A673 (cell line): ENCODE results near the gene PSMG4. TPM values are rescaled to one million over a fixed set of nuclear protein-coding genes. Genes with fewer than 3 reads are reported as not detected.

Source experiments
- BruUV-seq: library from RNA; stranded (reverse); fragments of 400-500 nt; replicated peaks from 2 replicates; lab custom pipeline; 2021; lab: Mats Ljungman, UMichigan
- CTCF ChIA-PET: fragments of 300-600 bp; sonication (Branson Sonifier 250); formaldehyde crosslinking; loops from one replicate; lab custom pipeline; 2022; ENCODE audit warnings: antibody characterized with exemption; lab: Charles Lee
- POLR2A ChIA-PET: fragments of 300-600 bp; sonication (Branson Sonifier 250); formaldehyde crosslinking; loops from one replicate; lab custom pipeline; 2022; ENCODE audit warnings: antibody characterized with exemption; ENCODE audit not compliant: low non-redundant PET; lab: Charles Lee
- DNase-seq: peaks from one replicate; pipeline ENCODE4 v3.0.0-alpha.2; 2015; ENCODE audit warnings: low spot score
- H3K27ac ChIP-seq: fragments of 200-600 bp; sonication (generic); 2 replicates; pipeline ENCODE4 v1.5.1; 2016; ENCODE audit warnings: mixed run types, low read depth, mild to moderate bottlenecking, mixed read lengths, antibody characterized with exemption, low read length; ENCODE audit not compliant: poor library complexity, severe bottlenecking
- H3K27me3 ChIP-seq: fragments of 200-600 bp; sonication (generic); replicated peaks from 2 replicates; pipeline ENCODE4 v1.6.1; 2017; ENCODE audit warnings: mixed run types, low read depth, mild to moderate bottlenecking, mixed read lengths, antibody characterized with exemption, low read length; ENCODE audit not compliant: insufficient read depth, poor library complexity
- H3K36me3 ChIP-seq: fragments of 200-600 bp; sonication (generic); 2 replicates; pipeline ENCODE4 v1.6.1; 2016; ENCODE audit warnings: mixed run types, mild to moderate bottlenecking, mixed read lengths, antibody characterized with exemption, low read length; ENCODE audit not compliant: insufficient read depth, poor library complexity, severe bottlenecking
- H3K4me1 ChIP-seq: fragments of 200-600 bp; sonication (generic); 2 replicates; pipeline ENCODE4 v1.6.1; 2017; ENCODE audit warnings: mixed run types, mild to moderate bottlenecking, mixed read lengths, antibody characterized with exemption, low read length; ENCODE audit not compliant: insufficient read depth, poor library complexity, severe bottlenecking
- H3K4me3 ChIP-seq: fragments of 200-600 bp; sonication (generic); 2 replicates; pipeline ENCODE4 v1.5.1; 2016; ENCODE audit warnings: low read depth, mixed run types, mild to moderate bottlenecking, mixed read lengths, low read length; ENCODE audit not compliant: poor library complexity, severe bottlenecking
- H3K9me3 ChIP-seq: fragments of 200-600 bp; sonication (generic); 2 replicates; pipeline ENCODE4 v1.6.1; 2016; ENCODE audit warnings: mixed run types, low read depth, mild to moderate bottlenecking, mixed read lengths, antibody characterized with exemption, low read length; ENCODE audit not compliant: poor library complexity, severe bottlenecking
- CTCF ChIP-seq: fragments of 300-800, 200-600 bp; sonication (generic); conservative IDR thresholded peaks from 2 replicates; pipeline ENCODE4 v1.5.1; 2017; ENCODE audit warnings: low read depth, mild to moderate bottlenecking, antibody characterized with exemption, low read length, moderate library complexity, mixed read lengths
- EZH2 ChIP-seq: fragments of 200-600 bp; sonication (generic); IDR thresholded peaks from 2 replicates; pipeline ENCODE4 v1.6.1; 2017; ENCODE audit warnings: borderline replicate concordance, low read depth, mild to moderate bottlenecking, mixed read lengths, antibody characterized with exemption, low read length; ENCODE audit not compliant: poor library complexity, severe bottlenecking
- intact Hi-C: fragments of 100-400 bp; cut with micrococcal nuclease; formaldehyde crosslinking; loops from one replicate; pipeline ENCODE4 v1.10.0; 2022; ENCODE audit not compliant: unreplicated experiment
- total RNA-seq: library from RNA; stranded (reverse); gene quantifications from 2 replicates; pipeline ENCODE4 v1.2.3, GENCODE V29; 2021

Gene PSMG4
- total RNA-seq, 1 experiment from 2014 or later, result 34.4 TPM

DNA sequence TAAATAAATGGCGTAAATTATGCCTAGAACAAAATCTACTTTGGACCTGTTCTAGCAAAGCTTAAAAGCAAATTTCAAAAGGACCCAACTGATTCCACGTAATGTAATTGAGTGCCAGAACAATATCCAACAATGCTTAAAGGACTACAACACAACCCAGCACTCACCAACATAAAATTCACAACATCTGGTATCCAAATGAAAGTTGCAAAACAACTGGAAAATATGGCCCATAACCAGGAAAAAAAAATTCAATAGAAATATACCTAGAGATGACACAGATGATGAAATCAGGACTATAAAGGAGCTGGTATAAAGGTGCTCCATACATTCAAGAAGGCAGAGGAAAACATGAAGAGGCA lies 45.4 kb upstream of the PSMG4 start:
- intact Hi-C loops, result no loop called here
- CTCF ChIA-PET, result no interaction called here

GRCh38 chr6:3214898-3215297 lies 43.8 kb upstream of the PSMG4 start:
- no peak overlapping the region for H3K27ac ChIP-seq
- ChIA-PET POLR2A (no interaction called here), CTCF (no interaction called here)
- H3K27me3 ChIP-seq, result no peaks in the 10 kb centered on the region
- no TSS peak for BruUV-seq
- TF ChIP-seq CTCF (no peak), EZH2 (no peak)
- H3K9me3 ChIP-seq, result no peaks in the 10 kb centered on the region
- no peak for DNase-seq
- H3K4me3 ChIP-seq, result no peak overlapping the region
- intact Hi-C loops, result no loop called here
- H3K4me1 ChIP-seq, result no peaks in the 10 kb centered on the region
- H3K36me3 ChIP-seq, result no peaks in the 10 kb centered on the region

More for the DNA sequence above, 45.4 kb upstream of the PSMG4 start:
- H3K4me3 ChIP-seq, result no peak overlapping the region
- no peaks in the 10 kb centered on the region for H3K27me3 ChIP-seq
- H3K9me3 ChIP-seq, result no peaks in the 10 kb centered on the region
- H3K36me3 ChIP-seq, result no peaks in the 10 kb centered on the region
- DNase-seq, result no peak
- H3K27ac ChIP-seq, result no peak overlapping the region
- BruUV-seq, result no TSS peak
- POLR2A ChIA-PET, result no interaction called here
- TF ChIP-seq EZH2 (no peak), CTCF (no peak)
- peaks cover 9% of the 10 kb centered on the region for H3K4me1 ChIP-seq

- H3K4me3 ChIP-seq, result no peak overlapping the region
- intact Hi-C loops, result no loop called here
- DNase-seq, result no peak
- no TSS peak for BruUV-seq
- H3K4me1 ChIP-seq, result no peaks in the 10 kb centered on the region
- TF ChIP-seq CTCF, result no peak
- TF ChIP-seq EZH2, result no peak
- CTCF ChIA-PET, result no interaction called here
- POLR2A ChIA-PET, result no interaction called here
- H3K36me3 ChIP-seq, result no peaks in the 10 kb centered on the region
- H3K27me3 ChIP-seq, result no peaks in the 10 kb centered on the region
- H3K27ac ChIP-seq, result no peak overlapping the region
- H3K9me3 ChIP-seq, result no peaks in the 10 kb centered on the region
Observed at GRCh38 chr6:3217286-3217685, 41.5 kb upstream of the PSMG4 start.
